OCI-LY7 (cell line): ENCODE results near the gene SOS1. TPM values are rescaled to one million over a fixed set of nuclear protein-coding genes. Genes with fewer than 3 reads are reported as not detected.

ENCODE experiments used
- BruUV-seq: library from RNA; stranded (reverse); fragments of 400-500 nt; replicated peaks from 2 replicates; lab custom pipeline; 2021; lab: Mats Ljungman, UMichigan
- CTCF ChIA-PET: fragments of 300-600 bp; sonication (Branson Sonifier 250); formaldehyde crosslinking; loops from one replicate; lab custom pipeline; 2022; ENCODE audit warnings: antibody characterized with exemption; ENCODE audit not compliant: unreplicated experiment; lab: Charles Lee
- POLR2A ChIA-PET: fragments of 300-600 bp; sonication (Branson Sonifier 250); formaldehyde crosslinking; loops from one replicate; lab custom pipeline; 2022; ENCODE audit warnings: antibody characterized with exemption; lab: Charles Lee
- DNase-seq: peaks from one replicate; pipeline ENCODE4 v3.0.0-alpha.2; 2015; ENCODE audit warnings: low spot score
- H2AFZ ChIP-seq: fragments of 200-600 bp; sonication (generic), shearing (Covaris generic); 2 replicates; pipeline ENCODE4 v1.6.1; 2014; ENCODE audit warnings: mild to moderate bottlenecking, antibody characterized with exemption, low read length, moderate library complexity
- H3K27ac ChIP-seq: fragments of 200-600 bp; sonication (generic); 2 replicates; pipeline ENCODE4 v1.5.1; 2014; ENCODE audit warnings: mixed run types, low read depth, mild to moderate bottlenecking, moderate library complexity, low read length, inconsistent platforms; ENCODE audit not compliant: poor library complexity, severe bottlenecking
- H3K36me3 ChIP-seq: fragments of 200-600 bp; sonication (generic); 2 replicates; pipeline ENCODE4 v1.6.1; 2014; ENCODE audit warnings: mild to moderate bottlenecking, antibody characterized with exemption, low read length, moderate library complexity, mixed read lengths; ENCODE audit not compliant: insufficient read depth
- H3K4me1 ChIP-seq: fragments of 200-600 bp; sonication (generic); 2 replicates; pipeline ENCODE4 v1.5.1; 2014; ENCODE audit warnings: mild to moderate bottlenecking, low read length; ENCODE audit not compliant: insufficient read depth, poor library complexity, severe bottlenecking
- H3K4me2 ChIP-seq: fragments of 200-600 bp; sonication (generic); 2 replicates; pipeline ENCODE4 v1.6.1; 2014; ENCODE audit warnings: mild to moderate bottlenecking, low read length
- H3K4me3 ChIP-seq: fragments of 200-600 bp; sonication (generic); 2 replicates; pipeline ENCODE4 v1.5.1; 2014; ENCODE audit warnings: mild to moderate bottlenecking, low read depth, low read length; ENCODE audit not compliant: poor library complexity, severe bottlenecking
- H3K79me2 ChIP-seq: fragments of 200-600 bp; sonication (generic); 2 replicates; pipeline ENCODE4 v1.6.1; 2016; ENCODE audit warnings: low read depth, mild to moderate bottlenecking, low read length, moderate library complexity, mixed read lengths; ENCODE audit not compliant: insufficient read depth
- H3K9me2 ChIP-seq: fragments of 200-600 bp; sonication (generic); 2 replicates; pipeline ENCODE4 v1.6.1; 2016; ENCODE audit warnings: mild to moderate bottlenecking, low read length, mixed read lengths; ENCODE audit not compliant: insufficient read depth
- H3K9me3 ChIP-seq: fragments of 200-600 bp; sonication (generic); 2 replicates; pipeline ENCODE4 v1.6.1; 2014; ENCODE audit warnings: mild to moderate bottlenecking, mixed run types, low read length, mixed read lengths
- H4K20me1 ChIP-seq: fragments of 200-600 bp; sonication (generic); 2 replicates; pipeline ENCODE4 v1.6.1; 2014; ENCODE audit warnings: mild to moderate bottlenecking, antibody characterized with exemption, low read length, moderate library complexity, mixed read lengths; ENCODE audit not compliant: insufficient read depth
- CTCF ChIP-seq: fragments of 200-600 bp; sonication (generic); conservative IDR thresholded peaks from 2 replicates; pipeline ENCODE4 v1.5.1; 2014; ENCODE audit warnings: mild to moderate bottlenecking, antibody characterized with exemption, low read length, moderate library complexity, mixed read lengths
- EZH2phosphoT487 ChIP-seq: fragments of 200-600 bp; sonication (generic); IDR thresholded peaks from 2 replicates; pipeline ENCODE4 v1.6.1; 2018; ENCODE audit warnings: low read depth, borderline replicate concordance, mild to moderate bottlenecking, mixed run types, antibody characterized with exemption, low read length, moderate library complexity, mixed read lengths
- intact Hi-C: fragments of 100-400 bp; cut with micrococcal nuclease; formaldehyde crosslinking; loops from one replicate; pipeline ENCODE4 v1.10.0; 2022; ENCODE audit not compliant: unreplicated experiment
- total RNA-seq, 2 experiments: library from RNA; depleted of rRNA in 1 of 2; stranded (reverse); fragments of >200 nt in 1 of 2; shearing (Covaris generic) in 1 of 2; gene quantifications; 2 replicates each; pipeline ENCODE4 v1.2.3, GENCODE V29; 2014 to 2022

The SOS1 gene
- total RNA-seq, 2 experiments from 2014 or later, result 21.3 to 40.0 TPM

GRCh38 chr2:39115556-39115955, 5.3 kb downstream of the SOS1 start:
- POLR2A ChIA-PET, result interaction anchor here (1.2 kb wide), 1 partner anchor 19 kb away, joined by 4 read pairs; no protein-coding TSS in a partner anchor
- H4K20me1 ChIP-seq, result peaks cover 19% of the 10 kb centered on the region

GRCh38 chr2:39114771-39115170, 6.1 kb downstream of the SOS1 start:
- TF ChIP-seq CTCF (no peak), EZH2phosphoT487 (no peak)
- no peak overlapping the region for H3K4me3 ChIP-seq
- H3K79me2 ChIP-seq, result peaks cover 89% of the 10 kb centered on the region
- peaks cover 39% of the 10 kb centered on the region for H3K4me1 ChIP-seq
- CTCF ChIA-PET, result no interaction called here
- H4K20me1 ChIP-seq, result peaks cover 19% of the 10 kb centered on the region
- no peak overlapping the region for H3K27ac ChIP-seq
- intact Hi-C loops, result no loop called here
- H3K9me3 ChIP-seq, result no peaks in the 10 kb centered on the region
- H3K9me2 ChIP-seq, result no peaks in the 10 kb centered on the region
- H3K4me2 ChIP-seq, result no peak overlapping the region
- POLR2A ChIA-PET, result no interaction called here
- H3K36me3 ChIP-seq, result peaks cover 75% of the 10 kb centered on the region
- DNase-seq, result no peak
- BruUV-seq, result no TSS peak
- H2AFZ ChIP-seq, result no peak overlapping the region

More at GRCh38 chr2:39115556-39115955, 5.3 kb downstream of the SOS1 start:
- peaks cover 72% of the 10 kb centered on the region for H3K36me3 ChIP-seq
- CTCF ChIA-PET, result no interaction called here
- H3K4me2 ChIP-seq, result no peak overlapping the region
- no TSS peak for BruUV-seq
- H2AFZ ChIP-seq, result no peak overlapping the region
- TF ChIP-seq EZH2phosphoT487 (no peak), CTCF (no peak)
- H3K27ac ChIP-seq, result no peak overlapping the region
- no peak for DNase-seq
- no peaks in the 10 kb centered on the region for H3K9me3 ChIP-seq
- H3K79me2 ChIP-seq, result peaks cover 85% of the 10 kb centered on the region
- no peak overlapping the region for H3K4me3 ChIP-seq
- no peaks in the 10 kb centered on the region for H3K9me2 ChIP-seq
- peaks cover 32% of the 10 kb centered on the region for H3K4me1 ChIP-seq
- intact Hi-C loops, result no loop called here

GRCh38 chr2:39109537-39109936, 11.3 kb downstream of the SOS1 start:
- Histone ChIP-seq H3K4me1 (peaks cover 38% of the 10 kb centered on the region), H3K36me3 (peaks cover 52% of the 10 kb centered on the region), H3K9me2 (no peaks in the 10 kb centered on the region), H3K79me2 (peaks cover 83% of the 10 kb centered on the region), H3K4me3 (no peak overlapping the region), H3K9me3 (no peaks in the 10 kb centered on the region), H2AFZ (no peak overlapping the region), H3K4me2 (peak overlapping the region; percentile 47; the same call in 1 of the 2 replicates), H4K20me1 (no peaks in the 10 kb centered on the region), H3K27ac (no peak overlapping the region)
- intact Hi-C loops, result no loop called here
- ChIA-PET POLR2A (interaction anchor here (0.7 to 2.4 kb wide), 11 partner anchors 9 to 319 kb away, joined by 3 to 28 read pairs (median 4); partner anchors contain the start of gene SOS1), CTCF (no interaction called here)
- no peak for DNase-seq
- BruUV-seq, result no TSS peak
- TF ChIP-seq EZH2phosphoT487 (no peak), CTCF (no peak)
